Measurements from ENCODE around the gene TMEM255A.

Gene TMEM255A

GRCh38 chrX:120306630-120307029, 4.6 kb downstream of the TMEM255A start:
- H3K27ac ChIP-seq, result no peak overlapping the region
- no peak overlapping the region for H3K4me3 ChIP-seq
- no peak for DNase-seq (ENCODE audit: low spot score)
- TF ChIP-seq CTCF (IDR thresholded peaks at IDR 0.05), result no peak

DNA sequence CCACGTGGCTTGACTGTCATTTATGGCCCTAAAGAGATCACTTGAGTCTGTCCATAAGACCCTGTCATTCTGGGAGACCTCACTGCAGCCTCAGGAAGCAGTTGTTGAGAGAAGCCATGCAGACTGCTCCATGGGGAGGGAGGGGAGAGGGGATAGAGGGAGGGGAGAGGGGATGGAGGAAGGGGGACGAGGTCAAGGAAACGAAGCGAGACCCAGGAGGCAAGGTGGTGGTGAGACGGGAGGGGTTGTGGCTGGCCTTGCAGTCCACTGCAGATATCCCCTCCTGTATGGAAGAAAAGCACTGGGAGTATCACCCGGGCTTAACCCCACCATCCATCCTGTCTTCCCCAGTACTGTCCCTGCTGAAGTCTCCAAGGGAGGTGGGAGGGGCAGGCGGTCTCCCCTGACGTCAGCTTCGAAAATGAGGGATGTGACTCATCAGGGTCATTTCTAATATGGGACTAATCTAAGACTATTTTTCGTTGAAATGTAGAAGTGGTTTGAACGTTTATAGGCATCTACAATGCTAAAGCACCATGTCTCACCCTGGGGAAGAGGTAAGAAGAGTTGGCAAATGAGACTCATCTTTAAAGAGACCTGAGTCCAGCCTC, 5.6 kb downstream of the TMEM255A start:
- Histone ChIP-seq H3K27ac (no peak overlapping the region), H3K4me3 (no peak overlapping the region)
- DNase-seq (ENCODE audit: low spot score), result no peak
- no peak for TF ChIP-seq CTCF (IDR thresholded peaks at IDR 0.05)

GRCh38 chrX:120304256-120304655, 7.0 kb downstream of the TMEM255A start:
- TF ChIP-seq CTCF (IDR thresholded peaks at IDR 0.05), result no peak
- Histone ChIP-seq H3K4me3 (no peak overlapping the region), H3K27ac (no peak overlapping the region)
- no peak for DNase-seq (ENCODE audit: low spot score)

GRCh38 chrX:120302434-120302833, 8.8 kb downstream of the TMEM255A start:
- H3K4me3 ChIP-seq, result no peak overlapping the region
- no peak overlapping the region for H3K27ac ChIP-seq
- DNase-seq (ENCODE audit: low spot score), result no peak
- no peak for TF ChIP-seq CTCF (IDR thresholded peaks at IDR 0.05)

DNA sequence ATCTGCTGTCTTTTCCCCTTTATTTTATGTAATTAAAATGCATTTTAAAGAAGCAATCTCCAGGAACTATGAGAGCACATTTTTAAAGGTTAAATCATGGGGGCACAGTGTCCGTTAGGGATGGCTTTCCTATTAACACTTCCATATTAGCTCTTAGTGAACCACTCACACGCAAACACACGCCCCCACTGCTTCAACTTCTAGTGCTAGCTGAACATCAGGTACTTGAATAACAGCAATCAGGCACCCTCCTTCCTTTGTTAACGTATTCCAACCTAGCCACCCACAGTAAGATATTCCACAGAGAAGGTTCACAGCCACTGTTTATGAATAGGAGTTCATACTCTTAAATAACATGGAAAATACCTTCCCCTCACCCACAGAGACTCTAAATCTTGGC, 9.3 kb downstream of the TMEM255A start:
- DNase-seq (ENCODE audit: low spot score), result no peak
- H3K27ac ChIP-seq, result no peak overlapping the region
- no peak overlapping the region for H3K4me3 ChIP-seq
- no peak for TF ChIP-seq CTCF (IDR thresholded peaks at IDR 0.05)

DNA sequence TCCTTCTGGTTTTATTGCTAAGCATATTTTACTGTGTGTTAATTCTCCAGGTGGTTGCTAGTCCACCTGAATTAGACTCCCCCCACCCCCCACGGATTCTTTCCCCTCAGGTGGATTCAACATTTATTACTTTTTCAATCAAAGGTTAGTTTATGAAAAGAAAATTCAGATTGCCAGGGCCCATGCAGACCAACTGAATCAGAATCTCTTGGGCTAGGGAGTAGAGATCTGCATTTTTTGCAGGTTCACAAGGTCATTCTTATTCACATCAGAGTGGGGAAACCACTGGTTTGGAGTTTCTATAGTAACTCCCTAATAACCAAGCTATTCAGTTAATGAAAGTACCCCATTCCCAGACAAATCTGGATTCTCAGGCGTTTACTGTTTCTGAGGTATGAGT, 9.8 kb downstream of the TMEM255A start:
- no peak for TF ChIP-seq CTCF (IDR thresholded peaks at IDR 0.05)
- DNase-seq (ENCODE audit: low spot score), result no peak
- H3K27ac ChIP-seq, result no peak overlapping the region
- no peak overlapping the region for H3K4me3 ChIP-seq

DNA sequence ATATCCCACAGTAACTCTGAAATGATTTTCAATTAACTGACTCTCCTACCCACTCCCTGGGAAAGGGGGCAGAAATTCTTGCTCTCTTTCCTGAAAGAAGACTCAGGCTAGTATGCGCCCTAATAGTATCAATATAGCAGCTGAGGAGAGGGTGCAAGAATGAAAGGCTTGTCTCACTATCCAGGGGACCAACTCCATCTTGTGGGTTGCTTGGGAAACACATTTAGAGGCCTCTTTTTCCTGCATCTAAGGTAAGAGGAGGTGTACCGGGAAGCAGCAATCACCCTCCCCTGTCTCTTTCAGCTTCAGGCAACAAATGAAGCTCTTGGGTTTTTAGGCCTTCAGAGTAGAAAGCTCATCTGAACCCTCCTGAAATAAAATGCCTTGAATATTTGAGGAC, 11.3 kb downstream of the TMEM255A start:
- no peak overlapping the region for H3K4me3 ChIP-seq
- H3K27ac ChIP-seq, result no peak overlapping the region
- DNase-seq (ENCODE audit: low spot score), result no peak
- no peak for TF ChIP-seq CTCF (IDR thresholded peaks at IDR 0.05)
